ENCODE measurements around the gene POLR2L.

POLR2L gene

GRCh38 chr11:794013-794765, 48.1 kb downstream of the POLR2L start:
- DNase-seq (ENCODE audit: low read depth): no peak

GRCh38 chr11:793556-793955, 48.8 kb downstream of the POLR2L start:
- no peak for DNase-seq (ENCODE audit: low read depth)

GRCh38 chr11:792873-793272, 49.5 kb downstream of the POLR2L start:
- no peak for DNase-seq (ENCODE audit: low read depth)

GRCh38 chr11:792535-792821, 49.9 kb downstream of the POLR2L start:
- no peak for DNase-seq (ENCODE audit: low read depth)

GRCh38 chr11:791658-792534, 50.4 kb downstream of the POLR2L start:
- DNase-seq (ENCODE audit: low read depth): no peak

GRCh38 chr11:790721-791564, 51.4 kb downstream of the POLR2L start:
- no peak for DNase-seq (ENCODE audit: low read depth)

GRCh38 chr11:789943-790342, 52.4 kb downstream of the POLR2L start, which contains the start of gene CEND1:
Gene CEND1 (minus strand): TSS chr11:790090. CDS start chr11:788576, 1,514 bp downstream.
- no peak for DNase-seq (ENCODE audit: low read depth)
